LNCaP clone FGC (cell line): ENCODE results near the gene GPR65.

Experiments
- DNase-seq: peaks from one replicate; pipeline ENCODE4 v3.0.0-alpha.2; 2011; ENCODE audit warnings: low read depth
- H3K4me3 ChIP-seq: 2 replicates; pipeline ENCODE4 v1.5.1; 2011; ENCODE audit warnings: mild to moderate bottlenecking, low read depth, low read length, control low read depth
- TF ChIP-seq, protein P1 (sequence below): IDR thresholded peaks from 2 replicates; pipeline ENCODE4 v1.5.1; 2012; ENCODE audit warnings: mild to moderate bottlenecking; ENCODE audit not compliant: control insufficient read depth, insufficient read depth; ENCODE audit errors: extremely low read depth

The GPR65 gene

DNA sequence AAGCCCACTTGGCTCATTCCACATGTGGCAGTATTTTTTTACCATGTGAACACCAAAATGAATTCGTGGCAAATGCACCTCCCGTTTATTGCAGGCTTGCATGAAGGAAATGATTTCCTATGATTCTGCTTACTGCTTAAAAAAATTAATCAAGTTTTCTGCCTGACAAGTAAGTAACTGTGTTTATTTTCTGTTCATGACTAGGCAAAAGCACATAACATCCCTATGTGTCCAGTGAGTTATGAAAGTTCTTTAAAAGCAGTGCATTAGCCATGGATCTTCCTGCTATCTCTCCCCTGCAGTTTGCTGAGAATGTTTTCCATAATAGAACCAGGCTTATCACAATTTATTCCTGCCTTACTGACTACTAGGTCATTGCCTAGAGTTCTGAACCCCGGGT lies 20.4 kb downstream of the GPR65 start:
- TF ChIP-seq, protein P1, sequence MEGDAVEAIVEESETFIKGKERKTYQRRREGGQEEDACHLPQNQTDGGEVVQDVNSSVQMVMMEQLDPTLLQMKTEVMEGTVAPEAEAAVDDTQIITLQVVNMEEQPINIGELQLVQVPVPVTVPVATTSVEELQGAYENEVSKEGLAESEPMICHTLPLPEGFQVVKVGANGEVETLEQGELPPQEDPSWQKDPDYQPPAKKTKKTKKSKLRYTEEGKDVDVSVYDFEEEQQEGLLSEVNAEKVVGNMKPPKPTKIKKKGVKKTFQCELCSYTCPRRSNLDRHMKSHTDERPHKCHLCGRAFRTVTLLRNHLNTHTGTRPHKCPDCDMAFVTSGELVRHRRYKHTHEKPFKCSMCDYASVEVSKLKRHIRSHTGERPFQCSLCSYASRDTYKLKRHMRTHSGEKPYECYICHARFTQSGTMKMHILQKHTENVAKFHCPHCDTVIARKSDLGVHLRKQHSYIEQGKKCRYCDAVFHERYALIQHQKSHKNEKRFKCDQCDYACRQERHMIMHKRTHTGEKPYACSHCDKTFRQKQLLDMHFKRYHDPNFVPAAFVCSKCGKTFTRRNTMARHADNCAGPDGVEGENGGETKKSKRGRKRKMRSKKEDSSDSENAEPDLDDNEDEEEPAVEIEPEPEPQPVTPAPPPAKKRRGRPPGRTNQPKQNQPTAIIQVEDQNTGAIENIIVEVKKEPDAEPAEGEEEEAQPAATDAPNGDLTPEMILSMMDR, result no peak
- DNase-seq, result no peak
- H3K4me3 ChIP-seq, result no peak overlapping the region

DNA sequence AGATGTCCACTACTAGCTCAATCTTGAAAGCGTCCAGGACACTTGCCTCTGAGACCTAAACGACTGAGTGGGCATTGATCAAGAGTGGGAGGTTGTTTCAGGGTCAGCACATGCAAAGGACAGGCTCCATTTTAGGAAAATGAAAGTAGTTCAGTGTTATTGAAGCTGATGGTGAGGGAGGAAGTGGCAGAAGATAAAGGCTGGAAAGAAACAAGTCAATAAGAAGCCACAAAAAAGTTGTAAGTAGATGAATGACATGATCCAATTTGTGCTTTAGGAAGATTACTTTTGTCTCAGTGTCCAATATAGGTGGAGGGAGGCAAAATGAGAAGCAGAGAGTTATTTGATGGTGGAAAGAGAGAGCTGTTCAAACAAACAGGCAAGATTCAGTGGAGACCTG lies 22.0 kb downstream of the GPR65 start:
- no peak for DNase-seq

DNA sequence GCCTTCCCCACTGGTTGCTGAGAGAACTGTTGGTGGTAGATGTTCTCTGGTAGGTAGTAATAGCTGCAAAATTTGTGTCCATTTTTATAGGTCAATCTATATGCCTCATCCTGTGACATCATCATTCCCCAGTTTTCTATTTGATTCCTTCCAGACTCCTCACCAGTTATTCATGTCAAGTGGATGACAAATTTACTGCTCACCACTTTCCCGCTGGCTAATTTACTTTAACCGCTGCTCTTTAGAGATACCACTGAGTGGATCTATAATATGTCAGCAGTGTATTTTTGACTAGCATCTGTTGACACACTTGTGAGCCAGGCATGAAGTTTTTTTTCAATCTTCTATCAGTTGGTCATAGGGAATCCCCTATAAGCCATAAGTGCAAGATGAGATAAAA lies 24.6 kb downstream of the GPR65 start:
- no peak for DNase-seq
- H3K4me3 ChIP-seq, result no peak overlapping the region
- TF ChIP-seq, protein P1, result no peak

More for the DNA sequence above, 22.0 kb downstream of the GPR65 start:
- TF ChIP-seq, protein P1, result no peak
- H3K4me3 ChIP-seq, result no peak overlapping the region

DNA sequence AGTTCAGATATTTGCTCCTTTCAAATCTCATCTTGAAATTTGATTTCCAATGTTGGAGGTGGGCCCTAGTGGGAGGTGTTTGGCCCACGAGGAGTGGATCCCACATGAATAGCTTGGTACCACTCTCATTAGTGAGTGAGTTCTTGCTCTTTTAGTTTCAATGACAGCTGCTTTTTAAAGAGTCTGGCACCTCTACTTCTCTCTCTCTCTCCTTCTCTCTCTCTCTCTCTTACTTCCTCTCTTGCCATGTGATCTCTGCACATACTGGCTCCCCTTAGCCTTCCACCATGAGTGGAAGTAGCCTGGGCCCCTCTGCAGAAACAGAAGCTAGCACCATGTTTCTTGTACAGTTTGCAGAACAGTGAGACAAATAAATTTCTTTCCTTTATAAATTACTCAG lies 25.1 kb downstream of the GPR65 start:
- DNase-seq, result no peak
- TF ChIP-seq, protein P1, result no peak
- no peak overlapping the region for H3K4me3 ChIP-seq

DNA sequence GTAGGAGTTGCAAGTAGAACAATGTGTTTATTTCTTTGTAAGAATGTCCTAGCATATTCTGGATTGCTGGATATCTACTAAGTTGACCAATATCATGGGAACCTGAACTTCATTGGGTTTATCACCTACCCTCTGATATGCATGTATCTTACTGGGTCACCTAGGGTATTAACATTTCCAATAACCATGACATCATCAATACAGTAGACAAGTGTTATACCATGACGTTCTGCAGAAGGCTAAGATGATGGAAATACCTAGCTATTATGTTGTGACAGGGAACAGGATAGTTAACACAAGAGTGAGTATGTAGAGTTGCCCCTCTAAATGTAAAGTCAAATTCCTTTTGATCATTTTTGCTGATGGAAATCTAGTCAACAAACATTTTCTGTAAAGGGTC lies 26.0 kb downstream of the GPR65 start:
- TF ChIP-seq, protein P1, result no peak
- H3K4me3 ChIP-seq, result no peak overlapping the region
- DNase-seq, result no peak

DNA sequence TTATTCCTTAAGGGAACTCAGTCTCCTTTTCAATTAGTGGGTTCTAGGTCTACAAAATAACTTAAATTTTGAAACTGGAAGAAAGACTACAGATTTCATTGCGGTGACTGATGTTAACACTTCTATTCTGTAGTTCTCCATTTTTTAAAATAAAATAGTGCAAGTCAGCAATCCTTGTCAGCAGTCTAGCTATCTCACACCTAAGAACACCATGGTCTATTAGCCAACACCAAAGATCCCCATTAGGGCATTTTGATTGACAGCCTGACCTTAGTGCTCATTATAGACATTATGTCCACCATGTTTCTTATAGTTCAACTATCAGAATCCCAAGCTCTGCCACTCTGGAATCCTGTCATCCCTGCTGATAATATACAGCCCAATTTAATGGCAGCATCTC lies 27.4 kb downstream of the GPR65 start:
- H3K4me3 ChIP-seq, result no peak overlapping the region
- TF ChIP-seq, protein P1, result no peak
- no peak for DNase-seq

DNA sequence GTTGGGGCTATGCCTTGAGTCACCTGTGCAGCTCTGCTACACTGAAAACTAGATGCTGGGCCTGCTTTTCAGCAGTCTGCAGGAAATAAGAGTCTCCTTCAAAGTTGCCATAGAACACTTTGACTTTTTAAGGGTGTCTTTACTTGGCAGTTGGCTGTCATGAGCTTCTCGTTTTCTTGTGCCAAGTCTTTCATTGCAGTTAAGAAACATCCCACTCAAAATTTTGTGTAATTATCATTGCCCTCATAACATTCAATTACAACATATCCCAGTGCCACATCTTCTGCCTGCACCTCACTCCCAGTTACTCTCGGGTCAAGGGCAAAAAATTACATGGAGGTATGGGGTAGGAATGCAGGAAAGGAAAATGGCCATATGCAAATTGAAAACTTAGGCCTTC lies 29.1 kb downstream of the GPR65 start:
- TF ChIP-seq, protein P1, result no peak
- no peak overlapping the region for H3K4me3 ChIP-seq
- DNase-seq, result no peak
